Measurements from ENCODE around the gene TASL.

DNA sequence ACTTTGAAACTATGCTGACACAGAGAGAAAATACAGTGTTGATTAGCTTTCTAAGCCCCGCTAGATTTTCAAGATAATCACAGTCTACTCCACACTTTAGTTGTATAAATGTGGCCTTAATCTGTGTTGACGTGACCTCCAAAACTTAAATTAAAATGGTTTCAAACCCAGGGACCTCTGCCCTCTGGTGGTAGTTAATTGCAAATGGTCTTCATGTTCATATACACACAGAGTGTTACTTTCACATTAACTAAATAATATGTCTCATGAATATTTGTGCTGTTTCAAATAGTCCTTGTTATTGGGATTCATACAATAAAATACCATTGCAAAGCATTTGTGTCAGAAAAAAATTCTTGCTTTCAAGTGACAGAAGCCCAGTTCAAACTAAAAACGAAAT is 64.3 kb downstream of the TASL start:
- TF ChIP-seq CSDC2 (CRISPR knock-in tag; IDR thresholded peaks at IDR 0.05) (no peak), ZFP30 (CRISPR knock-in tag; IDR thresholded peaks at IDR 0.05) (no peak), ARNTL (CRISPR knock-in tag; IDR thresholded peaks at IDR 0.05; ENCODE audit: borderline replicate concordance, low read depth) (no peak), ZFP3 (CRISPR knock-in tag; IDR thresholded peaks at IDR 0.05) (no peak), TCF4 (CRISPR knock-in tag; IDR thresholded peaks at IDR 0.05; ENCODE audit: borderline replicate concordance) (no peak), GLIS3 (CRISPR knock-in tag; IDR thresholded peaks at IDR 0.05) (no peak), ISL1 (CRISPR knock-in tag; IDR thresholded peaks at IDR 0.05) (no peak)
- TF ChIP-seq, protein P1, sequence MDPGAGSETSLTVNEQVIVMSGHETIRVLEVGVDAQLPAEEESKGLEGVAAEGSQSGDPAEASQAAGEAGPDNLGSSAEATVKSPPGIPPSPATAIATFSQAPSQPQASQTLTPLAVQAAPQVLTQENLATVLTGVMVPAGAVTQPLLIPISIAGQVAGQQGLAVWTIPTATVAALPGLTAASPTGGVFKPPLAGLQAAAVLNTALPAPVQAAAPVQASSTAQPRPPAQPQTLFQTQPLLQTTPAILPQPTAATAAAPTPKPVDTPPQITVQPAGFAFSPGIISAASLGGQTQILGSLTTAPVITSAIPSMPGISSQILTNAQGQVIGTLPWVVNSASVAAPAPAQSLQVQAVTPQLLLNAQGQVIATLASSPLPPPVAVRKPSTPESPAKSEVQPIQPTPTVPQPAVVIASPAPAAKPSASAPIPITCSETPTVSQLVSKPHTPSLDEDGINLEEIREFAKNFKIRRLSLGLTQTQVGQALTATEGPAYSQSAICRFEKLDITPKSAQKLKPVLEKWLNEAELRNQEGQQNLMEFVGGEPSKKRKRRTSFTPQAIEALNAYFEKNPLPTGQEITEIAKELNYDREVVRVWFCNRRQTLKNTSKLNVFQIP (CRISPR knock-in tag; IDR thresholded peaks at IDR 0.05; ENCODE audit: borderline replicate concordance, low read depth), result no peak

All from SK-N-SH treated with all-trans-retinoic acid at 6 μM for 48 hours (cell line).